ENCODE data around the gene KCTD15.

The KCTD15 gene

GRCh38 chr19:33862981-33863380, 66.3 kb downstream of the KCTD15 start:
- no peak for DNase-seq

GRCh38 chr19:33863436-33863835, 66.8 kb downstream of the KCTD15 start:
- DNase-seq = no peak

- DNase-seq = no peak
Measured at GRCh38 chr19:33864311-33864850, 67.7 kb downstream of the KCTD15 start.

GRCh38 chr19:33865306-33865705, 68.6 kb downstream of the KCTD15 start:
- DNase-seq = no peak

Data from CD4-positive, alpha-beta T cell treated with Interferon alpha-2 for 1 hour (primary cell).